Dedifferentiated amniotic fluid mesenchymal stem cell (primary cell): Measurements from ENCODE around the gene ARPC4.

Source experiments
- DNase-seq: peaks from one replicate; pipeline ENCODE4 v3.0.0-alpha.2; 2016; ENCODE audit errors: extremely low spot score

The ARPC4 gene

DNA sequence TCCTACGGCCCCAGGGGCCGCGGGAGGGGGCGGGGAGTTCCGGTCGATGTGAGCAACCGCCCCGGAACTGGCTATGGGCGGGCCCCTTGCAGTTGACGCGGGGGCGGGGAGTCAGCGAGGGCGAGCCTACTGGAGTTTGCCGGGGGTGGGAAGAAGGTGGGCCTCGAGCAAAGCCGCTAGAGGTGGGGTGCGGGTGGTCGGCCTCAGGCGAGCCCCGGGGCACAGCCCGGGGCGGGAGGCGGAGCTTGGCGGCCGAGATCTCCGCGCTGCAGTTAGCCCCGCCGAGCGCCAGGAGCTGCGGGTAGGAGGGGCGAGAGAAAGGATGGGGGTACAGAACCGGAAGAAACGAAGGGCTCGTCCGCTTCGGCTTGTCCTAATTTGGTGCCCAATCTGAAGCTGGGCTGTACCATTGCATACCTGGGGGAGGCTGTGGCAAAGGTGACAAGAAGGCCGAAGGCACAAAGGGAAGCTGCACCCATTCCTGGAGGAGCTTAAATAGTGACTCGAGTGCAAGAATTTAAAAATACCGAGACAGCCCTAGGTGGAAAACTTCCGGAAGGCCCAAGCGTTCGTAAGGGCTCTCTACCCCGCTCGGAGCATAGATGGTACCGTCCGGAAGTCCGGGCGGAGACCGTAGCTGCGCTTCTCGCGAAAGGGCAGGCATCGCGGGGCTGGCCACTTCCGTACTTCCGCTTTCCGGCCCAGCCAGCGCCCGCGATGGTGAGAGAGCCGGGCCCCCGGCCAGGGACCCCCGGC lies at the start of gene ARPC4, which contains the start of gene TADA3:
Gene ARPC4, plus strand, starts transcription at position 678 of the 756 bp plus-strand sequence. Its CDS starts 40 bp downstream, at position 718.
Gene TADA3, minus strand, starts transcription at position 69 of the 756 bp plus-strand sequence. CDS start 1,007 bp downstream, outside the sequence.
- peak; percentile 95 for DNase-seq

GRCh38 chr3:9743548-9743947 lies 49.3 kb upstream of the ARPC4 start:
- DNase-seq = no peak

GRCh38 chr3:9744162-9744561 lies 48.7 kb upstream of the ARPC4 start:
- no peak for DNase-seq

- DNase-seq = no peak
These were observed 47.4 kb upstream of the ARPC4 start for GRCh38 chr3:9745521-9745920.

- DNase-seq = no peak
These were observed 46.6 kb upstream of the ARPC4 start for GRCh38 chr3:9746330-9746729.

DNA sequence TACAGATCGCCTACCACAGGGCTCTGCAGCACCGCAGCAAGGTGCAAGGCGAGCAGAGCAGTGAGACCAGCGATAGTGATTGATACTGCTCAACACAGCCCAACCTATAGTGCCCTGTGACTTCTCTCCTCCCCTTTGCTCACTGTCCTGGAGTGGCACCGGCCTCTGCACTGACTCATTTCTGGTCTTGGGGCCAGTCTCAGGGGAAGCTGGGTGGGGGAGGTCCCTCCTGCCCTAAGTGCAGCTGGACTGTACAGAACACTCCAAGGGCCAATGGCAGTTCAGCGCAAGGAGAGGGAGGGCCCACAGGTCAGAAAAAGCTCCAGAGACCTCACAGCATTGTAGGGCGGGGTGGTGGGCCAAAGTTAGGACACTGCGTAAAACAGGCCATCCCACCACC lies 45.6 kb upstream of the ARPC4 start:
- no peak for DNase-seq

- no peak for DNase-seq
These were observed 44.9 kb upstream of the ARPC4 start for GRCh38 chr3:9748031-9748430.

DNA sequence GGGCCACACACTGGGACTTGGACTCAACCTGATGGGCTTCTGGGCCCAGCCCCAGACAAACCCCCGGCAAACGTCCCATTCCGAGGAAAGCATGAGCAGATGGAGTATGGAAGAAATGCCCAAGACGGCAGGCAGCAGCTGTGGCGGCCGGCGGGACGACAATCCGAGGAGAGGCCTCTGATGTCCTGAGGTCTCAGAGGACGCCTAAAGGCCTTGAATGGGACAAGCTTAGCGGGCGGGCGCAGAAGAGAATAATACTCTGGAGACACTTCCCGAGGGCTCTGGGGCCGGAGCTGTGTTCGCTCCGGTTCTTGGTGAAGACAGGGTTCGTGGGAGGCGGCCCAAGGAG lies 43.6 kb upstream of the ARPC4 start:
- DNase-seq = no peak

DNA sequence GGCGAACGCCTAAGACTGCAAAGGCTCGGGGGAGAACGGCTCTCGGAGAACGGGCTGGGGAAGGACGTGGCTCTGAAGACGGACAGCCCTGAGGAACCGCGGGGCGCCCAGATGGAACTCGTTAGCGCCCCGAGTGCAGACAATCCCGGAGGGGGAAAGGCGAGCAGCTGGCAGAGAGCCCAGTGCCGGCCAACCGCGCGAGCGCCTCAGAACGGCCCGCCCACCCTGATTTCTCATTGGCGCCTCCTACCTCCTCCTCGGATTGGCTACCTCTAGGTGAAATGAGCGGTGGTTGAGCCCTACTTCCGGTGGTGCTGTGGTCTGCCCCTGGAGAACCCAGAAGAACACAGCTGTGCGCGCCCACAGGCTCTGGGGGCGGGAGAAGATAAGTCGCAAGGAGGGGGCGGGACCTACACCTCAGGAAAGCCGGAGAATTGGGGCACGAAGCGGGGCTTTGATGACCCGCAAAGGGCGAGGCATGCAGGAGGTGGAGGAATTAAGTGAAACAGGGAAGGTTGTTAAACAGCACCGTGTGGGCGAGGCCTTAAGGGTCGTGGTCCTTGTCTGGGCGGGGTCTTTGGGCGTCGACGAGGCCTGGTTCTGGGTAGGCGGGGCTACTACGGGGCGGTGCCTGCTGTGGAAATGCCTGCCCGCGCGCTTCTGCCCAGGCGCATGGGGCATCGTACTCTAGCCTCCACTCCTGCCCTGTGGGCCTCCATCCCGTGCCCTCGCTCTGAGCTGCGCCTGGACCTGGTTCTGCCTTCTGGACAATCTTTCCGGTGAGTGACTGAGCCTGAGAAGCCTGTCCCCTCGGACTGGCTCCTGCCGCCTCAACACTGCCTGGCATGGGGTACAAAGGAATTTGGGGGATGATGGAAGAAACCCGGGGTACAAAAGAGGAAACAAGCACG lies 43.0 kb upstream of the ARPC4 start, which contains the start of gene OGG1:
Gene OGG1, plus strand, starts transcription at position 308 of the 911 bp plus-strand sequence. Its CDS starts 335 bp downstream, at position 643.
- peak; percentile 99 for DNase-seq

- DNase-seq = no peak
These were observed 42.1 kb upstream of the ARPC4 start for GRCh38 chr3:9750556-9751411.

GRCh38 chr3:9754678-9755077 lies 38.2 kb upstream of the ARPC4 start:
- no peak for DNase-seq

DNA sequence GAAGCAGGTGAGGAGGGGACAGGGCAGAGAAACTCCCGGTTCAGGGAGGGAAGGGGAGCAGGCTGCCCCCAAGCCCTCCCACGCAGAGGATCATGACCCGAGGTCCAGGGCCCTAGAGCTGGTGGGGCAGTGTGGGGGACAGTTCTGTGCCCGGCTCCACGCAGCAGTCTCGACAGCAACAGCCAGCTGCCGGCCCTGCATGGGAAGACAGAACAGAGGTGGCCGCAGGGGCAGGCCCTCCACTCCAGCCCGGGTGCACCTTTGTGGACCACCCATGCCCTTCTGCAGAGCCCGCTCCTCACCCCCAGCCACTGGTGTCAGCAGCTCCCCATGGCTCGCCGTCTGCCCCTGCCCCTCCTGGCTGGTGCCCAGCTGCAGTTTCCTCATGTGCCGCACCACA lies 35.5 kb upstream of the ARPC4 start:
- no peak for DNase-seq

DNA sequence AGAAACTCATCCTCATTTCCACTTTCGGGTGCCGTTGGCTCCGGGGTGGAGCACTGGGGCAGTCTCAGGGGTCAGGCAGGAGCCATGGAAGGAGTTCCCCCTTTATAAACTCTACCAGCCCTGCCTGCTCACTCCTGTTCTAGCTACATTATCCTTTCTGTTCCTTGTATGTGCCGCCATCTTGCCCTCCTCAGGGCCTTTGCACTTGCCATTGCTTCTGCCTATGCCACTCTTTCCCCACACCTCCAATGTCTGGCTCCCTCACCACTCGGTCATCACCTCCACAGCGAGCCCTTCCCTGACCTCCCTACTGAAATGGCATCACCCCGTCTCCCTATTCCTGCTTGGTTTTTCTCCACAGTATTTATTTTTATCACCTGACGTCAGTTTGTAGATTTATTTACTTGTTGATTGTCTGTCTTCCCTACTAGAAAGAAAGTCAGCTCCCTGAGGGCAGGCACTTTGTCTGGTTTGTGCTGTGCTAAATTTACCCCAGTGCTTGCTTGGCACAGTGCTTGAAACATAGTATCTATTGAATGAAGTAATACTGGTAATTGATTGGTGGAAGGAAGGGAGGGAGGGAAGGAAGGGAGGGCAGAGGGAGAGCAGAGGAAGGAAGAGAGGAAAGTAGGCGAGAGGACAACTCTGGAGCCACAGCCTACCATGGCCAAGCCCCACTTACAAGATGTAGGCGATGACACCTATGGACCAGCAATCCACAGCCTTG lies 31.9 kb upstream of the ARPC4 start:
- no peak for DNase-seq

- DNase-seq = no peak
These were observed 31.0 kb upstream of the ARPC4 start for GRCh38 chr3:9761919-9762318.

- DNase-seq = no peak
These were observed 30.0 kb upstream of the ARPC4 start for GRCh38 chr3:9762871-9763270.

- DNase-seq = no peak
These were observed 27.0 kb upstream of the ARPC4 start for GRCh38 chr3:9765865-9766264.

DNA sequence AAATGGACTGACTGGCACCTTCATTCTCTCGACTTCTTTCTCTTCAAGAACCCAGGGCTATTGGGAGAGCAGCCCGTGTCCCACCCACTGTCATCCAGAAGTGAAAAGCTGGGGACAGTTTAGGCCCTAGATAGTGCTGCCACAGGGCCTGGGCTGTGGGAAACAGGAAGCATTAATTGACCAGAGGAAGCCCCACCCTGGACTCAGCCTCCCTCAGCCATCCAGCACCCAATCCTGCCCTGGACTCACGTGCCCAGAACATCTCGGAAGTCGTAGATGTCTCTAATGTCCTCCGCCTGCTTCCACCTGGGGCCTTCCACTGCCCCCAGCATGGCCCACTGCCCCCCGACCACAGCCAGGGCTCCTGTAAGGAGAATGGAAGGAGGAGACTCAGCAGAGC lies 25.5 kb upstream of the ARPC4 start:
- DNase-seq = no peak

GRCh38 chr3:9768141-9768775 lies 24.6 kb upstream of the ARPC4 start:
- no peak for DNase-seq

DNA sequence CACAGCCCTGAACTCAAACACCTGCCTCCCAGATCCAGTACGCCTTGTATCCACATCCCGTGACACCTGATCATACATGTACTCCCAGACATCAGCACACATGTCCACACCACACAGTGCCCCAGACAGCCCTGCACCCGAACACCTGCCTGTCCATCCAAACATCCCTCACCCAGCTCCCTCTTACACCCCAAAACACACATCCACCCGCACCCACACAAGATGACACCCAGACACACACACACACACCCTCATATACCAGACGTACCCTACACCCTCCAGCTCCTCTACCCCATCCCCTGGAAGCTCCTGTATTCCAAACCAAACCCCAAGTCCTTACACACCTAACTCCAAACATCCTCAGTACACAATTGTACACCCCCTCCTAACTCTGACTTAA lies 23.9 kb upstream of the ARPC4 start:
- no peak for DNase-seq

GRCh38 chr3:9769426-9770275 lies 23.2 kb upstream of the ARPC4 start, which contains the start of gene CAMK1:
Gene CAMK1 (minus strand): TSS chr3:9769947. CDS start chr3:9767749, 2,198 bp downstream.
- DNase-seq = peak; percentile 74
